Forelimb muscle (tissue), 1 donor: Measurements from ENCODE around the gene PLCH2. TPM values are rescaled to one million over a fixed set of nuclear protein-coding genes. Genes with fewer than 3 reads are reported as not detected.
"Not testable (repeated sequence)": the region's sequence is repeated elsewhere in the genome, so short reads cannot be mapped to it uniquely, and the experiment has no call there.

Experiments
- DNase-seq: peaks from one replicate; pipeline ENCODE4 v3.0.0-alpha.2; 2013; ENCODE audit warnings: low read depth
- polyA plus RNA-seq: library from polyadenylated mRNA; unstranded; fragments of 120-200 nt; gene quantifications from one replicate; pipeline ENCODE4 v1.2.1, GENCODE V29; 2013; ENCODE audit not compliant: insufficient read length

Gene PLCH2
- polyA plus RNA-seq = 0.63 TPM

GRCh38 chr1:2476061-2476999, at the start of gene PLCH2:
TSS of gene PLCH2 (plus strand) at chr1:2476289. CDS start at chr1:2476589, 300 bp downstream.
- DNase-seq = no peak

GRCh38 chr1:2426540-2426939, 49.5 kb upstream of the PLCH2 start:
- no peak for DNase-seq

GRCh38 chr1:2427051-2427450, 49.0 kb upstream of the PLCH2 start:
- DNase-seq = no peak

- DNase-seq = no peak
These were observed 48.1 kb upstream of the PLCH2 start for GRCh38 chr1:2427976-2428375.

GRCh38 chr1:2428490-2428889, 47.6 kb upstream of the PLCH2 start:
- DNase-seq = no peak

- DNase-seq = no peak
These were observed 46.1 kb upstream of the PLCH2 start for GRCh38 chr1:2429780-2430591.

- no peak for DNase-seq
These were observed 45.5 kb upstream of the PLCH2 start for GRCh38 chr1:2430592-2430973.

- no peak for DNase-seq
These were observed 45.0 kb upstream of the PLCH2 start for GRCh38 chr1:2431103-2431502.

GRCh38 chr1:2431518-2431917, 44.6 kb upstream of the PLCH2 start:
- no peak for DNase-seq

GRCh38 chr1:2432441-2432844, 43.6 kb upstream of the PLCH2 start:
- DNase-seq = no peak

GRCh38 chr1:2433196-2433595, 42.9 kb upstream of the PLCH2 start:
- DNase-seq = no peak

GRCh38 chr1:2433936-2434655, 42.0 kb upstream of the PLCH2 start:
- no peak for DNase-seq

- no peak for DNase-seq
These were observed 41.0 kb upstream of the PLCH2 start for GRCh38 chr1:2435091-2435490.

GRCh38 chr1:2435746-2436355, 40.2 kb upstream of the PLCH2 start:
- DNase-seq = no peak

GRCh38 chr1:2436876-2437275, 39.2 kb upstream of the PLCH2 start:
- DNase-seq = no peak

- no peak for DNase-seq
These were observed 38.5 kb upstream of the PLCH2 start for GRCh38 chr1:2437617-2438016.

- DNase-seq = no peak
These were observed 38.1 kb upstream of the PLCH2 start for GRCh38 chr1:2438038-2438437.

- DNase-seq = no peak
These were observed 37.4 kb upstream of the PLCH2 start for GRCh38 chr1:2438641-2439040.

- no peak for DNase-seq
These were observed 36.7 kb upstream of the PLCH2 start for GRCh38 chr1:2439369-2439768.

- DNase-seq = not testable (repeated sequence)
These were observed 35.7 kb upstream of the PLCH2 start for GRCh38 chr1:2440346-2440745.

- no peak for DNase-seq
These were observed 34.3 kb upstream of the PLCH2 start for GRCh38 chr1:2441746-2442145.

- DNase-seq = no peak
These were observed 33.4 kb upstream of the PLCH2 start for GRCh38 chr1:2442661-2443060.
